Measurements from ENCODE around the gene ZNF132.

Gene ZNF132

DNA sequence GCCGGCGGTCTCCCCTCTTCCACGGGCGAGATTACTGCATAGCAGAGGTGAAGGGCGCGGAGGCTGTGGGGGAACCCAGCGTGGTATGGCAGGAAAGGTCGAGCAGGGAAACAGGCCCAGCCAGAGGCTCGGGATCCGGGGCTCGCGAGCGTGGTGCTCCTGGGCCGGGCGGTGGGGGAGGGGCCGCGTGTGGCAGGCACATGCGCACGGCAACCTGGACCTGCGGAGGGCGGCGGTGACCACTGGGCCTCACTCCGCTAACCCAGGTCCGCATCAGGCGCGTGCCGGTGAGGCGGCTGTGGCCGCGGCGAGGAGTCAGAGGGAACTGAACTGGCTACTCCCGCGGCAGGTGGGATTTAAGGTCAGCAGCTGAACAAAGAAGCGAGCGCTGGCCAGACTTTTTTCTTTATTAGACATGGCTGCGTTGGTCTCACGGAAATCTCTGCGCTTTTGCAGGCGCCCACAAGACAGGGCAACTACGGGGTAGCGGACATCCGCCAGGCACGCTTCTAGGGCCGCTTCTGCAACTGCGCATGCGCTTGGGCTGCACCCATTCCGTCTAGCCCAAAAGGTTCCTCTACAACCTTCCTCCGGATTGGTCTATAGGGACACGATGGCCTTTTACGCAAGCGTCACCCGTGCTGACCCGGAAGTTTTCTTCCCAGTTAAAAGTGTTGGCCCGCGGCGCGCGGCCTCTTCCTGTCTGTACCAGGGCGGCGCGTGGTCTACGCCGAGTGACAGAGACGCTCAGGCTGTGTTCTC is 53.2 kb downstream of the ZNF132 start, which contains the start of gene RPS5:
TSS of gene RPS5 (plus strand) at position 694 of the 762 bp plus-strand sequence. CDS start 869 bp downstream, outside the sequence.
- DNase-seq (ENCODE audit: low read depth in 2 of 2): peak; percentile 86 to 91

DNA sequence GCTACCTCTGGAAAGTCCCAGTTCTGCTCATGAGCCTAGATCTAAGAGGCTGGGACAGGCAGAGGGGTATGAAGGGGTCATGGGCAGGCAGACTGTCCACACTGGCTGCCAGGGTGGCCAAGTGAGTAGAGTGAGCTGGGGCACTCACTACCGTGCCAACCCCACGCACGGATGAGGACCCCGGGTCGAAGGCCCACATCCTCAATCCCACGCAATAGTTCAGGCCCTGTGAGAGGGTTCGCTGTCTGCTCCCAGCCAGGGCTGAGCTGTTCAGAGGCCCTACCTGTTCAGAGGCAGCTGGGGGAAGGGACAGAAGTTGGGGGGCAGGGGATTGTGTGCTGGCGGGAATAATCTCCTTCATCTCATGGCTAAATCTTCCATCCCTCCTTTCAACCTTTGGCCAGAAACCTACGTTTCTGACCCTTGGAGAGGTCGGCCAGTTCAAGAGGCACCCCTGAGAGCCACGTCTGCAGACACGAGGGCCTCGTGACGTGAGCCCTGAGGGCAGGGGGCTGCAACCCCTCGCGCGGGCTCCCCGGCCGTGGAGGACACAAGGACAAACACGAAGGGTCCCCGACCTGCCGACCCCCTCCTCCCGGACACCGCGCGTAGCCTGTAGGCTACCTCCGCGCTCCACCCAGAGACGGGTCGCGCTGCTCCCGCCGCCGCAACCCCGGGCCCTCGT is 53.9 kb downstream of the ZNF132 start:
- no peak for DNase-seq (ENCODE audit: low read depth in 2 of 2)

DNA sequence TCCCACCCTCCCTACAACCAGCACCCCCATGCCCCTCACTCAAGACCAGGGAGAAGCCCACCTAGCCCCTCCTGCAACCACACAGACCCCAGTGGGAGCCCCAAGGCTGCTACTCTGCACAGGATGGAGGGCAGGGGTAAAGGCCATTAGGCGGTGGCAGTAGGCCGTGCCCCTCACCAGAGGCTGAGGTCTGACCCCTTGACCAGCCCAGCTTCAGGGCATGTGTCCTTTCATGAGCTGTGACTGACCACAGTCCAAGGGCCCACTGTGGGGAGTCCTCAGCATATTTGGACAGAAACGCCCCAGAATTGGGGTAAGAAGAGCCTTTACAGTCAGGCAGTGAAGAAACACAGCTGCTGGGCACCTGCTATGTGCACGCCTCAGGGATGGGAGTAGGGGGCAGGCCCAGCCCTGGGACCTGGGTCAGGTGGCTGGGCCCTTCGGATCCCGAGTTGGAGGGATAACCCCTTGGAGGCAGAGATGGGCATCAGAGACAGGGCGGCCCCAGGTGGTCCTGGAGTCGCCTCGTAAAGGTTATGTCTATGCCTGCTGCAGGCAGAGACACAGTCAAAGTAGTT is 54.6 kb downstream of the ZNF132 start:
- no peak for DNase-seq (ENCODE audit: low read depth in 2 of 2)

DNA sequence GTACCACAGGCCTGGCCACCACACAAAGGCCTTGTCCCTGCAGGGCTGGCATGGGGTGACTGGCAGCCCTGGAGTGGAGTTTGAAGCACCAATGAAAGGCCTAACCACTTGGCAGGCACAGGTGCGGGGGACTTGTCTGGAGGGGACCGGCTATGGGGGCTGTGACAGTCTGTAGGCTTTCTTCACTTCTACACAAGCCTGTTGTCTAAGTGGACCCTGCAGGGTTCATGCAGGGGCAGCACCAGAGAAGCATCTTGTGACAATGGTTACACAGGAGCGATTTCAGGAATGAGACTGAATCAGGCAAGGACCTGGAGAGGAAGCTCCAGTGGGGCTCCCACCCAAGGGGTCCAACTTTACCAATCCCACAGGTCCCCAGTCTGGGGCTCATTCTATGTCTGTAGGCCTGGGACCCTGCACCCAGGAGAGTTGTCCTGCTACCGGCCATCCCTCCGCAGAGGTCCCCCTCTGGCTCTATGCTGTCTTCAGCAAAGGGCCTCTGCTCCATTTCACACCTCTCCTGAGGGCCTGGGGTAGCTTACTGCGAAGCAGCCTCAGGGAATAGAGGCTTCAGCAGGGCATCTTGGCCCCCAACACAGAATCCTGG is 56.9 kb downstream of the ZNF132 start:
- no peak for DNase-seq (ENCODE audit: low read depth in 2 of 2)
